Large intestine (tissue), 3 donors: ENCODE measurements around the gene PEX3. TPM values are rescaled to one million over a fixed set of nuclear protein-coding genes. Genes with fewer than 3 reads are reported as not detected.

Experiments
- DNase-seq, 2 donors: peaks; one replicate each; pipeline versions ENCODE4 v3.0.0 to v3.0.0-alpha.2; 2013
- H3K27ac ChIP-seq: one replicate; pipeline ENCODE4 v1.5.1; 2013; ENCODE audit warnings: low read length
- H3K27me3 ChIP-seq: 2 replicates; pipeline ENCODE4 v1.6.1; 2013; ENCODE audit warnings: low read length; ENCODE audit not compliant: control insufficient read depth, insufficient read depth
- H3K36me3 ChIP-seq: 2 replicates; pipeline ENCODE4 v1.6.1; 2013; ENCODE audit warnings: low read length; ENCODE audit not compliant: control insufficient read depth, insufficient read depth
- H3K4me1 ChIP-seq: one replicate; pipeline ENCODE4 v1.6.1; 2013; ENCODE audit warnings: low read length; ENCODE audit not compliant: control insufficient read depth, insufficient read depth
- H3K4me3 ChIP-seq: one replicate; pipeline ENCODE4 v1.5.1; 2013; ENCODE audit warnings: low read length
- H3K9me3 ChIP-seq: one replicate; pipeline ENCODE4 v1.6.1; 2013; ENCODE audit warnings: mild to moderate bottlenecking, low read depth, low read length, moderate library complexity; ENCODE audit not compliant: control insufficient read depth
- WGBS: methylation state at CpG from one replicate; pipeline ENCODE4 v1.1.5; 2013; ENCODE audit warnings: low lambda C conversion rate; ENCODE audit not compliant: insufficient coverage; 5-methylcytosine and 5-hydroxymethylcytosine counted together
- polyA plus RNA-seq: library from polyadenylated mRNA; unstranded; fragments of 120-200 nt; gene quantifications from one replicate; pipeline ENCODE4 v1.2.1, GENCODE V29; 2013

Gene PEX3
- polyA plus RNA-seq, 1 donor: 20.2 TPM

DNA sequence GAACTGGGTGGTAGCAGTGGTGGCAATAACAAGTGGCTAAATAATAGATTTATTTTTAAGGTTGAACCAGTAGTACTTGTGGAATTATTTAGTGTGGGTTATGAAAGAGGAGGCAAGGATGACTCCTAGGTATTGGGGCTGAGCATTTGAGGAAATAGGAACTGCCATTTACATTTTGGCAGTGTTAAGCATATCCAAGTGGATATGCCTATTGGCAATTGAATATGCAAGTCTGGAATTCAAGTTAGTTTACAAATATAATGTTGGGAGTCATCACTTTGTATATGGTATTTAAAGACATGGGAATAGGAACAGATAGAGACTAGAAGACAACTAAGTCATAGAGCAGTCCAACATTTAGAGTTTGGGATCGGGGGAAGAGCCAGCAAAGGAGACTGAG, 25.9 kb downstream of the PEX3 start:
- Histone ChIP-seq H3K27ac (no peak overlapping the region), H3K4me1 (no peaks in the 10 kb centered on the region), H3K4me3 (no peak overlapping the region), H3K36me3 (peaks cover 29% of the 10 kb centered on the region), H3K27me3 (no peaks in the 10 kb centered on the region), H3K9me3 (no peaks in the 10 kb centered on the region)
- WGBS: 100% methylated on average over 1 of the region's 1 CpG
- DNase-seq: no peak

DNA sequence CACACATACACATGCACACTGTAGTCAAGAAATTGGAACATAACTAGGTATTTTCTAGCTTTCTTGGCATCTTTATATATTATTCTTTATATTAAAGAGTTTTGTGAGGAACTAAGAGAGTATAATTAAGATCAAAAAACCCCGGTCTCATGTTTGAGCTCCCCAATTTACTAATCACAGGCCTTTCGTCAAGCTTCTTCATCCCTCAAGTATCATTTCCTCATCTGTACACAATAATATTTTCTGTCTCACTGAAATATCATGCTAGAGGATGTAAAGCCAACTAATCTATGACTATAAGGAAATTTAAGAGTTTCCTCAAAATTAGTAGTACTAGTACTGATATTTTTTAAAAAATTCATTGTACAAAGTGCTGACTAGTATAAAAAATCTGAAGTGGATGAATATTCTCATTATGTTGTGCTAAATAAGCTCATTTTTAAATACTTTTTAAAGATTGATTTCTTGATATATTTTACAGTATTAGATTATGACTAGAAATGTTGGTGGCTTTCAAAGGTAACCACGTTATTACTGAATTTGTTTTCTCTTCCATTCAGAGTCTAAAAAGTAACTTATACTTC, 28.0 kb downstream of the PEX3 start:
- no peak overlapping the region for H3K27ac ChIP-seq
- H3K36me3 ChIP-seq: peaks cover 21% of the 10 kb centered on the region
- H3K4me1 ChIP-seq: no peaks in the 10 kb centered on the region
- no peaks in the 10 kb centered on the region for H3K9me3 ChIP-seq
- H3K4me3 ChIP-seq: no peak overlapping the region
- 100% methylated on average over 3 of the region's 3 CpGs for WGBS
- DNase-seq: no peak
- no peaks in the 10 kb centered on the region for H3K27me3 ChIP-seq

GRCh38 chr6:143482593-143482992, 32.0 kb downstream of the PEX3 start:
- WGBS: 100% methylated on average over 1 of the region's 2 CpGs
- H3K4me3 ChIP-seq: no peak overlapping the region
- peaks cover 5% of the 10 kb centered on the region for H3K36me3 ChIP-seq
- H3K27ac ChIP-seq: no peak overlapping the region
- no peaks in the 10 kb centered on the region for H3K4me1 ChIP-seq
- H3K27me3 ChIP-seq: no peaks in the 10 kb centered on the region
- no peak for DNase-seq
- no peaks in the 10 kb centered on the region for H3K9me3 ChIP-seq

DNA sequence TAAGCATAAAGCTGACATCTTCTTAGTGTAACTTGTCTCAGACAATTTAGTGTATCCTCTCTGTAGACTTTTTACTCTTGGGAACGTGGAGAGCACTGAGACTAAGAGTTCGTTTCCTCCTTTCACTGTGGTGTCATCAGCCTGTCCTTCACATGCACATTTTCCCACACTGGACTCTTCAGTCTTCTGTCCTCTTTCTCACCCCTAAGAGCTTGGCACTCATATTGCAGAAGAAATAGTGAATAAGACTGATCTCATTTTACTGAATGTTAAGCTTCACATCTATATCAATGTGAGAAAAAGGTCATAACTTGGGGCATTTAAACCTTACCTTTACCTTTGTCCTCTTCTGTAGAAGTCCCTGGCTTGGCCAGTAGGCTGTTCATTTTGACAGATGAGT, 35.4 kb downstream of the PEX3 start:
- Histone ChIP-seq H3K4me3 (no peak overlapping the region), H3K36me3 (no peaks in the 10 kb centered on the region), H3K4me1 (no peaks in the 10 kb centered on the region), H3K27me3 (no peaks in the 10 kb centered on the region), H3K27ac (no peak overlapping the region), H3K9me3 (no peaks in the 10 kb centered on the region)
- no CpG with 5 or more reads among the region's 2 CpGs for WGBS
- no peak for DNase-seq

DNA sequence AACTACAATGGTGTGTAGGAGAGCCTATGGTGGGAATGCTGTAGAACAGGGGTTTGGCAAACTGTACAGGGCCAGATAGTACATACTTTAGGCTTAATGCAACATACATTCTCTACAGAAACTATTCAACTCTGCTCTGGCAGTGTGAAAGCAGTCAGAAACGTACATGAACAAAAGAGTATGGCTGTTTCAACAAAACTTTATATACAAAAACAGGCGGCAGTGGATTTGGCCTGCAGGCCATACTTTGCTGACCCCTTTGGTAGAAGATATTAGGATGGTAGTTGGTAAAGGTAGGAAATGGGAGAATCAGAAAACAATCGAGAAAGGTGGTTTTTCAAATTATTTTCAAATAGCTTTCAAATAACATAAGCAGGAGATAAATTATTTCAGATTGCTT, 36.1 kb downstream of the PEX3 start:
- WGBS: 100% methylated on average over 1 of the region's 3 CpGs
- Histone ChIP-seq H3K27ac (no peak overlapping the region), H3K36me3 (no peaks in the 10 kb centered on the region), H3K27me3 (no peaks in the 10 kb centered on the region), H3K4me1 (no peaks in the 10 kb centered on the region), H3K4me3 (no peak overlapping the region), H3K9me3 (no peaks in the 10 kb centered on the region)
- DNase-seq: no peak

DNA sequence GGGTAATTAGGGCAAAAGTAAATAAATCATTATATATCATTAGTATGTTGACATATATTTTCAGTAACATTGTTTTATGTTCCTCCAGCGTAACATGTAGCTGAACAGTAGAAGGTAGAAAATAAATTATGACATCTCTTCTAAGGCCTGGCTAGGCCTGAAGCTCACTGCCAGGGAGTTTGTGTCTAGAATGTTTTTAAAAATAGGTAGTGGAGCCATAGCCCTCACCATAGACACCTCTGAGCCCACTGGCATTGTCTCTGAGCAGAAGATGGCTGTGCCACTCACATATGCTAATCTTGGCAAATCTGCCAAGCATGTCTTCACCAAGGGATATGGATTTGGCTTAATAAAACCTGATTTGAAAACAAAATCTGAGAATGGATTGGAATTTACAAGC, 39.6 kb downstream of the PEX3 start:
- no peak overlapping the region for H3K4me3 ChIP-seq

GRCh38 chr6:143490775-143491174, 40.2 kb downstream of the PEX3 start:
- WGBS: no CpG with 5 or more reads among the region's 8 CpGs

More for the DNA sequence above, 39.6 kb downstream of the PEX3 start:
- no peaks in the 10 kb centered on the region for H3K27me3 ChIP-seq
- no peaks in the 10 kb centered on the region for H3K4me1 ChIP-seq
- H3K9me3 ChIP-seq: no peaks in the 10 kb centered on the region
- WGBS: 88% methylated on average over 1 of the region's 1 CpG
- no peak for DNase-seq
- H3K27ac ChIP-seq: no peak overlapping the region
- H3K36me3 ChIP-seq: peaks cover 14% of the 10 kb centered on the region

DNA sequence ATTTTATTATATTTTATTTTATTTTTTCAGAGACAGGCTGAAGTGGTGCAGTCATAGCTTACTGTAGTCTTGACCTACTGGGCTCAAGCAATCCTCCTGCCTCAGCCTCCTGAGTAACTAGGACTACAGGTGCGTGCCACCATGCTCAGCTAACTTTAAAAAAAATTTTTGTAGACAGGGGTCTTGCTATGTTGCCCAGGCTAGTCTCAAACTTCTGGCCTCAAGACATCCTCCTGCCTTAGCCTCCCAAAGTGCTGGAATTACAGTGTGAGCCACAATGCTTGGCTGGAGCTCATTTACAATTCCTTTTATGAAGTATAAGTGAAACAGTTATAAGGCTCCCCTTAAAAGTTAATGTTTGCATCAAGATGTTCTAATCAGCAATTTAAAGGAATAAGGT, 46.4 kb downstream of the PEX3 start:
- DNase-seq: no peak
- H3K27ac ChIP-seq: no peak overlapping the region
- peaks cover 58% of the 10 kb centered on the region for H3K36me3 ChIP-seq
- H3K27me3 ChIP-seq: no peaks in the 10 kb centered on the region
- no peak overlapping the region for H3K4me3 ChIP-seq
- H3K9me3 ChIP-seq: no peaks in the 10 kb centered on the region
- WGBS: no CpG with 5 or more reads among the region's 1 CpG
- no peaks in the 10 kb centered on the region for H3K4me1 ChIP-seq

More at GRCh38 chr6:143490775-143491174, 40.2 kb downstream of the PEX3 start:
- Histone ChIP-seq H3K27ac (no peak overlapping the region), H3K4me3 (no peak overlapping the region), H3K36me3 (peaks cover 17% of the 10 kb centered on the region), H3K9me3 (no peaks in the 10 kb centered on the region), H3K4me1 (no peaks in the 10 kb centered on the region), H3K27me3 (no peaks in the 10 kb centered on the region)
- no peak for DNase-seq

- 100% methylated on average over 2 of the region's 4 CpGs for WGBS
- no peaks in the 10 kb centered on the region for H3K27me3 ChIP-seq
- H3K27ac ChIP-seq: no peak overlapping the region
- H3K4me3 ChIP-seq: no peak overlapping the region
- DNase-seq: no peak
- peaks cover 63% of the 10 kb centered on the region for H3K36me3 ChIP-seq
- H3K9me3 ChIP-seq: no peaks in the 10 kb centered on the region
- no peaks in the 10 kb centered on the region for H3K4me1 ChIP-seq
These were observed 47.8 kb downstream of the PEX3 start for GRCh38 chr6:143498428-143498827.

GRCh38 chr6:143501851-143502250, 51.2 kb downstream of the PEX3 start:
- Histone ChIP-seq H3K9me3 (no peaks in the 10 kb centered on the region), H3K4me3 (no peak overlapping the region), H3K27ac (no peak overlapping the region), H3K27me3 (no peaks in the 10 kb centered on the region), H3K36me3 (peaks cover 71% of the 10 kb centered on the region), H3K4me1 (no peaks in the 10 kb centered on the region)
- no CpG with 5 or more reads among the region's 2 CpGs for WGBS
- DNase-seq: no peak

DNA sequence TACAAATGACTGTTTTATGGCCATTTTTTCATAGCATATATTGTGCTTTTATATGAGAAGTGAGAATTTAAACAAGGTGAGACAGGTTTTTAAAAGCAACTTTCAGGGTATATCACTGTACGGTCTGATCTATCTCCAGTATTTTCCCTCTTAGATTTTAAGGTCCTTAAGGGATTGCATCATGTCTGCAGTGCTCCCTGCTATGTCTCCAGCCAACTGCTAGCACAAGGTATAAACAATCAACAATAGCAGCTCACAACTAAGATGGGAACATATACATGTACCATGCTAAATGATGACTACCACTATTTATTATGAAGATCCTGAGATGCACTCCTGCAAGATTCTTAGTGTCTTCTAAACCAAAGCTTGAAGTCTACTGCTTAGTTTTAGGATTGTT, 53.8 kb downstream of the PEX3 start:
- Histone ChIP-seq H3K27ac (no peak overlapping the region), H3K36me3 (peaks cover 68% of the 10 kb centered on the region), H3K4me3 (no peak overlapping the region), H3K27me3 (no peaks in the 10 kb centered on the region), H3K9me3 (no peaks in the 10 kb centered on the region), H3K4me1 (no peaks in the 10 kb centered on the region)
- WGBS: no CpG with 5 or more reads among the region's 1 CpG
- no peak for DNase-seq
